Lung (tissue), 16 donors: ENCODE measurements around the gene DBH. TPM values are rescaled to one million over a fixed set of nuclear protein-coding genes. Genes with fewer than 3 reads are reported as not detected.

Source experiments
- ATAC-seq: fragments of 200-7000 bp; cut with Tn5 transposase; one replicate; pipeline ENCODE4 v1.9.1; 2020; ENCODE audit warnings: moderate number of reproducible peaks; ENCODE audit not compliant: insufficient read depth, low FRiP score
- DNase-seq, 3 donors: peaks; one replicate each; pipeline ENCODE4 v3.0.0-alpha.2; 2013 to 2017
- H3K27ac ChIP-seq, 2 donors: one replicate each; pipeline ENCODE4 v1.5.1; 2013; ENCODE audit warnings: mild to moderate bottlenecking in 2 of 2, moderate library complexity in 2 of 2, control low read depth in 1 of 2, inconsistent platforms in 1 of 2, low read depth in 1 of 2, low read length in 1 of 2
- H3K27me3 ChIP-seq, 3 donors: one replicate each; pipeline ENCODE4 v1.5.1; 2013; ENCODE audit warnings: low read length in 2 of 3; ENCODE audit not compliant: control insufficient read depth in 3 of 3, insufficient read depth in 3 of 3
- H3K36me3 ChIP-seq, 4 donors: one replicate each; pipeline ENCODE4 v1.5.1; 2013; ENCODE audit warnings: low read length in 4 of 4, mild to moderate bottlenecking in 1 of 4, moderate library complexity in 1 of 4; ENCODE audit not compliant: control insufficient read depth in 4 of 4, insufficient read depth in 4 of 4
- H3K4me1 ChIP-seq, 5 donors: one replicate each; pipeline ENCODE4 v1.5.1; 2013; ENCODE audit warnings: low read length in 5 of 5, mild to moderate bottlenecking in 2 of 5, moderate library complexity in 1 of 5; ENCODE audit not compliant: control insufficient read depth in 5 of 5, insufficient read depth in 5 of 5
- H3K4me3 ChIP-seq: one replicate; pipeline ENCODE4 v1.5.1; 2013; ENCODE audit warnings: mild to moderate bottlenecking, control low read depth, moderate library complexity
- H3K9ac ChIP-seq, 2 donors: one replicate each; pipeline ENCODE4 v1.5.1; 2013; ENCODE audit warnings: low read length in 2 of 2, control low read depth in 1 of 2; ENCODE audit not compliant: insufficient read depth in 1 of 2
- H3K9me3 ChIP-seq, 4 donors: one replicate each; pipeline ENCODE4 v1.5.1; 2013; ENCODE audit warnings: low read length in 3 of 4, mild to moderate bottlenecking in 1 of 4, moderate library complexity in 1 of 4; ENCODE audit not compliant: control insufficient read depth in 4 of 4, insufficient read depth in 3 of 4
- CTCF ChIP-seq: IDR thresholded peaks from 2 replicates; pipeline ENCODE4 v1.5.1; 2012; ENCODE audit warnings: mild to moderate bottlenecking; ENCODE audit errors: control extremely low read depth, extremely low read depth
- WGBS, 2 donors: extraction: QIAGEN DNeasy Blood & Tissue Kit; methylation state at CpG; one replicate each; pipeline ENCODE4 v1.1.7; 2013; 5-methylcytosine and 5-hydroxymethylcytosine counted together
- long read RNA-seq, 5 donors: transcript quantifications; one replicate each; lab custom pipeline, GENCODE V29; 2026
- polyA plus RNA-seq, 2 donors: library from polyadenylated mRNA; stranded (reverse); fragments of 200-250 nt; gene quantifications; one replicate each; pipeline ENCODE4 v1.2.1, GENCODE V29; 2013
- total RNA-seq, 2 donors: library from RNA; depleted of rRNA in 1 of 2; stranded (reverse); fragments of >200 nt in 1 of 2; gene quantifications; one replicate each; pipeline ENCODE4 v1.2.1, GENCODE V29; 2014 to 2021
- donor health status: control.
- donor health status: control.
- donor health status: Bipolar disorder and iron deficiency.
- donor health status: healthy.
- donor health status: DM: yes; HTN: yes; CAD: no.

Gene DBH
- under 1 TPM; 0.06 to 0.48 TPM for total RNA-seq
- polyA plus RNA-seq, result under 1 TPM; 0.08 TPM
- long read RNA-seq, donor 1, result 0 reads
- long read RNA-seq, donor 2, result 0 reads
- long read RNA-seq, donor 3, result 0 reads
- long read RNA-seq, donor 4, result 0 reads
- long read RNA-seq, donor 5, result 0 reads

- Histone ChIP-seq H3K9ac (no peak within 1 kb of the TSS), H3K4me1 (peaks cover 0 to 27% (median 2%) of the 10 kb centered on the region in 5 donors), H3K4me3 (no peak within 1 kb of the TSS), H3K27me3 (no peaks in the 10 kb centered on the region), H3K27ac (no peak within 1 kb of the TSS), H3K9me3 (no peaks in the 10 kb centered on the region), H3K36me3 (no peaks in the 10 kb centered on the region)
- ATAC-seq (no peak), DNase-seq (no peak)
- TF ChIP-seq CTCF, result no peak
- 90 to 93% methylated on average over 23 to 24 of the region's 24 CpGs for WGBS, 2 donors
Measured at GRCh38 chr9:133635533-133636531, at the start of gene DBH. Gene DBH (plus strand): TSS chr9:133636363. CDS start chr9:133636372, 9 bp downstream.

GRCh38 chr9:133587051-133587450, 49.1 kb upstream of the DBH start:
- DNase-seq, result no peak
- H3K27ac ChIP-seq, result no peak overlapping the region

GRCh38 chr9:133587466-133587865, 48.7 kb upstream of the DBH start:
- Histone ChIP-seq H3K27me3 (no peaks in the 10 kb centered on the region), H3K9ac (no peak overlapping the region), H3K36me3 (no peaks in the 10 kb centered on the region), H3K4me1 (peaks cover 0 to 41% (median 10%) of the 10 kb centered on the region in 5 donors), H3K27ac (no peak overlapping the region), H3K9me3 (peaks cover 0 to 5% (median 0%) of the 10 kb centered on the region in 4 donors), H3K4me3 (no peak overlapping the region)
- no peak for TF ChIP-seq CTCF
- DNase-seq (no peak), ATAC-seq (no peak)
- WGBS, 2 donors, result 91 to 92% methylated on average over 6 of the region's 6 CpGs

More at GRCh38 chr9:133587051-133587450, 49.1 kb upstream of the DBH start:
- peaks cover 0 to 46% (median 12%) of the 10 kb centered on the region in 5 donors for H3K4me1 ChIP-seq
- ATAC-seq, result no peak
- H3K9me3 ChIP-seq, result peaks cover 0 to 5% (median 0%) of the 10 kb centered on the region in 4 donors
- TF ChIP-seq CTCF, result no peak
- no peaks in the 10 kb centered on the region for H3K36me3 ChIP-seq
- no peak overlapping the region for H3K9ac ChIP-seq
- H3K27me3 ChIP-seq, result no peaks in the 10 kb centered on the region
- WGBS, 2 donors, result 83 to 88% methylated on average over 8 of the region's 8 CpGs
- H3K4me3 ChIP-seq, result no peak overlapping the region
